Measurements from ENCODE around the gene PLPP3.
"Not testable (repeated sequence)": the region's sequence is repeated elsewhere in the genome, so short reads cannot be mapped to it uniquely, and the experiment has no call there.

Gene PLPP3

GRCh38 chr1:56578963-56579875 is at the start of gene PLPP3:
PLPP3 (minus strand) TSS chr1:56579563; CDS start chr1:56579016, 547 bp downstream.
- peak; percentile 98 to 99 for DNase-seq (ENCODE audit: low read depth in 2 of 2)

- no peak for DNase-seq (ENCODE audit: low read depth in 2 of 2)
Observed at GRCh38 chr1:56627636-56628039, 48.3 kb upstream of the PLPP3 start.

GRCh38 chr1:56627019-56627635 is 47.8 kb upstream of the PLPP3 start:
- peak in 1 of 2 experiments; percentile 18 for DNase-seq (ENCODE audit: low read depth in 2 of 2)

- peak; percentile 38 to 52 for DNase-seq (ENCODE audit: low read depth in 2 of 2)
Observed at GRCh38 chr1:56626546-56626945, 47.2 kb upstream of the PLPP3 start.

GRCh38 chr1:56625819-56626440 is 46.6 kb upstream of the PLPP3 start:
- no peak for DNase-seq (ENCODE audit: low read depth in 2 of 2)

- peak in 1 of 2 experiments; percentile 13 for DNase-seq (ENCODE audit: low read depth in 2 of 2)
Observed at GRCh38 chr1:56617141-56617540, 37.8 kb upstream of the PLPP3 start.

GRCh38 chr1:56610770-56611169 is 31.4 kb upstream of the PLPP3 start:
- DNase-seq (ENCODE audit: low read depth in 2 of 2), result not testable (repeated sequence)

- DNase-seq (ENCODE audit: low read depth in 2 of 2), result not testable (repeated sequence)
Observed at GRCh38 chr1:56610097-56610496, 30.7 kb upstream of the PLPP3 start.

GRCh38 chr1:56595397-56596191 is 16.2 kb upstream of the PLPP3 start:
- not testable (repeated sequence) for DNase-seq (ENCODE audit: low read depth in 2 of 2)

- DNase-seq (ENCODE audit: low read depth in 2 of 2), result no peak
Observed at GRCh38 chr1:56591909-56592308, 12.5 kb upstream of the PLPP3 start.

GRCh38 chr1:56590520-56591011 is 11.2 kb upstream of the PLPP3 start:
- peak in 1 of 2 experiments; percentile 24 for DNase-seq (ENCODE audit: low read depth in 2 of 2)

GRCh38 chr1:56589369-56589768 is 10.0 kb upstream of the PLPP3 start:
- no peak for DNase-seq (ENCODE audit: low read depth in 2 of 2)

GRCh38 chr1:56586502-56586901 is 7.1 kb upstream of the PLPP3 start:
- no peak for DNase-seq (ENCODE audit: low read depth in 2 of 2)

- no peak for DNase-seq (ENCODE audit: low read depth in 2 of 2)
Observed at GRCh38 chr1:56585985-56586384, 6.6 kb upstream of the PLPP3 start.

- peak; percentile 41 to 49 for DNase-seq (ENCODE audit: low read depth in 2 of 2)
Observed at GRCh38 chr1:56584910-56585528, 5.7 kb upstream of the PLPP3 start.

GRCh38 chr1:56583957-56584468 is 4.7 kb upstream of the PLPP3 start:
- DNase-seq (ENCODE audit: low read depth in 2 of 2), result no peak

- no peak for DNase-seq (ENCODE audit: low read depth in 2 of 2)
Observed at GRCh38 chr1:56580771-56581170, 1.4 kb upstream of the PLPP3 start.

- DNase-seq (ENCODE audit: low read depth in 2 of 2), result no peak
Observed at GRCh38 chr1:56578138-56578962, 1.0 kb downstream of the PLPP3 start.

GRCh38 chr1:56577406-56578137 is 1.8 kb downstream of the PLPP3 start:
- no peak for DNase-seq (ENCODE audit: low read depth in 2 of 2)
